GM19468 (cell line): ENCODE measurements around the gene NDUFAF2.
"Not testable (repeated sequence)": the region's sequence is repeated elsewhere in the genome, so short reads cannot be mapped to it uniquely, and the experiment has no call there.

ENCODE experiments used
- ATAC-seq: cut with Tn5 transposase; IDR thresholded peaks from one replicate; pipeline ENCODE4 v1.9.1; 2021; ENCODE audit warnings: mild to moderate bottlenecking, moderate library complexity, moderate number of reproducible peaks; ENCODE audit not compliant: unreplicated experiment; ENCODE audit errors: extremely low read depth

NDUFAF2 gene

GRCh38 chr5:61162832-61163567 lies 218.0 kb downstream of the NDUFAF2 start:
- no peak for ATAC-seq

- no peak for ATAC-seq
Measured at GRCh38 chr5:61163905-61164304, 218.9 kb downstream of the NDUFAF2 start.

GRCh38 chr5:61167382-61167781 lies 222.4 kb downstream of the NDUFAF2 start:
- no peak for ATAC-seq

GRCh38 chr5:61168951-61169350 lies 223.9 kb downstream of the NDUFAF2 start:
- ATAC-seq, result no peak

GRCh38 chr5:61171479-61171878 lies 226.5 kb downstream of the NDUFAF2 start:
- ATAC-seq, result no peak

GRCh38 chr5:61176631-61177030 lies 231.6 kb downstream of the NDUFAF2 start:
- no peak for ATAC-seq

GRCh38 chr5:61177070-61177469 lies 232.1 kb downstream of the NDUFAF2 start:
- ATAC-seq, result no peak

GRCh38 chr5:61177716-61178115 lies 232.7 kb downstream of the NDUFAF2 start:
- ATAC-seq, result peak; percentile 85

- ATAC-seq, result no peak
Measured at GRCh38 chr5:61178702-61179101, 233.7 kb downstream of the NDUFAF2 start.

GRCh38 chr5:61180886-61181285 lies 235.9 kb downstream of the NDUFAF2 start:
- ATAC-seq, result no peak

GRCh38 chr5:61182449-61182848 lies 237.4 kb downstream of the NDUFAF2 start:
- ATAC-seq, result no peak

GRCh38 chr5:61183538-61183937 lies 238.5 kb downstream of the NDUFAF2 start:
- ATAC-seq, result no peak

- no peak for ATAC-seq
Measured at GRCh38 chr5:61184708-61185107, 239.7 kb downstream of the NDUFAF2 start.

- ATAC-seq, result no peak
Measured at GRCh38 chr5:61186634-61187033, 241.6 kb downstream of the NDUFAF2 start.

- not testable (repeated sequence) for ATAC-seq
Measured at GRCh38 chr5:61187352-61187751, 242.3 kb downstream of the NDUFAF2 start.

- not testable (repeated sequence) for ATAC-seq
Measured at GRCh38 chr5:61187826-61188225, 242.8 kb downstream of the NDUFAF2 start.

GRCh38 chr5:61198606-61199005 lies 253.6 kb downstream of the NDUFAF2 start:
- ATAC-seq, result no peak

GRCh38 chr5:61200582-61201155 lies 255.7 kb downstream of the NDUFAF2 start:
- ATAC-seq, result no peak

- no peak for ATAC-seq
Measured at GRCh38 chr5:61202213-61202612, 257.2 kb downstream of the NDUFAF2 start.
